Upper lobe of left lung (tissue), 6 donors: Measurements from ENCODE around the gene ATP6V0A1. TPM values are rescaled to one million over a fixed set of nuclear protein-coding genes. Genes with fewer than 3 reads are reported as not detected.
"Not testable (repeated sequence)": the region's sequence is repeated elsewhere in the genome, so short reads cannot be mapped to it uniquely, and the experiment has no call there.

Experiments
- ATAC-seq, 2 donors: fragments of 200-7000 bp; cut with Tn5 transposase; one replicate each; pipeline ENCODE4 v1.9.1; 2022; ENCODE audit warnings: mild to moderate bottlenecking in 2 of 2, moderate library complexity in 2 of 2; ENCODE audit not compliant: low FRiP score in 2 of 2
- DNase-seq, 2 donors: peaks; one replicate each; pipeline ENCODE4 v3.0.0-alpha.2; 2019 to 2020
- H3K27ac ChIP-seq, 4 donors: fragments of 200-600 bp; sonication (generic); one replicate each; pipeline ENCODE4 v1.5.1; 2016 to 2019
- H3K27me3 ChIP-seq, 4 donors: fragments of 200-600 bp; sonication (generic); one replicate each; pipeline ENCODE4 v1.5.1; 2017 to 2019
- H3K36me3 ChIP-seq, 4 donors: fragments of 200-600 bp; sonication (generic); one replicate each; pipeline ENCODE4 v1.5.1; 2016 to 2019
- H3K4me1 ChIP-seq, 4 donors: fragments of 200-600 bp; sonication (generic); one replicate each; pipeline ENCODE4 v1.5.1; 2018 to 2019
- H3K4me3 ChIP-seq, 4 donors: fragments of 200-600 bp; sonication (generic); one replicate each; pipeline ENCODE4 v1.5.1; 2017 to 2019; ENCODE audit warnings: mild to moderate bottlenecking in 2 of 4, moderate library complexity in 1 of 4
- H3K9me3 ChIP-seq, 4 donors: fragments of 200-600 bp; sonication (generic); one replicate each; pipeline ENCODE4 v1.5.1; 2018 to 2019
- CTCF ChIP-seq, 6 experiments: fragments of 450-650 bp in 4 of 6; fragments of 200-600 bp in 2 of 6; sonication (generic) in 2 of 6; IDR thresholded peaks; one replicate each; pipeline ENCODE4 v1.5.1; 2016 to 2019; ENCODE audit warnings: antibody characterized with exemption in 6 of 6
- EP300 ChIP-seq, 4 donors: sonication (generic); formaldehyde crosslinking; IDR thresholded peaks; one replicate each; pipeline ENCODE4 v1.5.1; 2017; ENCODE audit warnings: antibody characterized with exemption in 4 of 4, control low read depth in 2 of 4
- POLR2A ChIP-seq, 4 donors: fragments of 450-650 bp; IDR thresholded peaks; one replicate each; pipeline ENCODE4 v1.5.1; 2016 to 2017; ENCODE audit warnings: antibody characterized with exemption in 4 of 4, mild to moderate bottlenecking in 2 of 4
- POLR2AphosphoS5 ChIP-seq, 2 donors: sonication (generic); formaldehyde crosslinking; IDR thresholded peaks; one replicate each; pipeline ENCODE4 v1.5.1; 2017; ENCODE audit warnings: antibody characterized with exemption in 2 of 2
- WGBS, 2 donors: methylation state at CpG; one replicate each; pipeline ENCODE4 v1.1.5; 2017 to 2018; 5-methylcytosine and 5-hydroxymethylcytosine counted together
- total RNA-seq, 6 donors: library from RNA; depleted of rRNA in 4 of 6; stranded (reverse); fragments of >200 nt in 4 of 6; gene quantifications; one replicate each; pipeline versions ENCODE4 v1.1.0 to v1.2.1, GENCODE V29; 2016 to 2021
- donor health status: DM: no; HTN: no; CAD: no; lungs with moderate emphysema.
- donor health status: DM: no; HTN: yes; CAD: no; lungs with severe emphysema.

ATP6V0A1 gene
- total RNA-seq, 6 donors from 2014 or later, result 68.3 to 212 (median 118) TPM

- Histone ChIP-seq H3K4me3 (no peak overlapping the region), H3K36me3 (no peaks in the 10 kb centered on the region), H3K4me1 (peaks cover 0 to 21% (median 13%) of the 10 kb centered on the region in 4 donors), H3K27me3 (no peaks in the 10 kb centered on the region), H3K9me3 (no peaks in the 10 kb centered on the region), H3K27ac (peak overlapping the region in 3 of 4 donors; percentile 44 to 60 (median 48))
- DNase-seq (no peak), ATAC-seq (peak; percentile 73 to 96)
- 42 to 44% methylated on average over 6 of the region's 6 CpGs for WGBS, 2 donors
- TF ChIP-seq POLR2A (IDR thresholded peaks at IDR 0.05) (no peak), POLR2AphosphoS5 (IDR thresholded peaks at IDR 0.05) (peak; percentile 16 to 30)
These were observed 22.3 kb upstream of the ATP6V0A1 start for GRCh38 chr17:42436391-42436790.

- Histone ChIP-seq H3K27ac (no peak overlapping the region), H3K36me3 (no peaks in the 10 kb centered on the region), H3K4me3 (no peak overlapping the region), H3K4me1 (peaks cover 3 to 22% (median 13%) of the 10 kb centered on the region in 4 donors), H3K9me3 (no peaks in the 10 kb centered on the region), H3K27me3 (no peaks in the 10 kb centered on the region)
- no peak for TF ChIP-seq EP300 (IDR thresholded peaks at IDR 0.05)
- peak in 2 of 6 experiments; percentile 6 to 10 for TF ChIP-seq CTCF (IDR thresholded peaks at IDR 0.05)
- DNase-seq (peak in 1 of 2 donors; percentile 65), ATAC-seq (peak in 1 of 2 donors; percentile 38)
- 85 to 86% methylated on average over 9 of the region's 9 CpGs for WGBS, 2 donors
These were observed 19.8 kb upstream of the ATP6V0A1 start for GRCh38 chr17:42438600-42439567.

GRCh38 chr17:42441371-42442195 is 17.1 kb upstream of the ATP6V0A1 start:
- Histone ChIP-seq H3K9me3 (no peaks in the 10 kb centered on the region), H3K4me1 (peaks cover 3 to 20% (median 10%) of the 10 kb centered on the region in 4 donors), H3K36me3 (no peaks in the 10 kb centered on the region), H3K27me3 (no peaks in the 10 kb centered on the region), H3K27ac (no peak overlapping the region), H3K4me3 (no peak overlapping the region)
- peak in 1 of 2 donors; percentile 50 for DNase-seq
- WGBS, 2 donors, result 46% methylated on average over 7 of the region's 7 CpGs
- ATAC-seq, result no peak
- TF ChIP-seq POLR2AphosphoS5 (IDR thresholded peaks at IDR 0.05), result no peak
- no peak for TF ChIP-seq CTCF (IDR thresholded peaks at IDR 0.05)
- TF ChIP-seq EP300 (IDR thresholded peaks at IDR 0.05), result no peak
- TF ChIP-seq POLR2A (IDR thresholded peaks at IDR 0.05), result no peak

- TF ChIP-seq POLR2A (IDR thresholded peaks at IDR 0.05), result no peak
- TF ChIP-seq EP300 (IDR thresholded peaks at IDR 0.05), result no peak
- TF ChIP-seq POLR2AphosphoS5 (IDR thresholded peaks at IDR 0.05), result no peak
- TF ChIP-seq CTCF (IDR thresholded peaks at IDR 0.05), result no peak
- 40 to 45% methylated on average over 5 of the region's 5 CpGs for WGBS, 2 donors
These were observed 16.5 kb upstream of the ATP6V0A1 start for GRCh38 chr17:42442196-42442565.

GRCh38 chr17:42449176-42449575 is 9.5 kb upstream of the ATP6V0A1 start:
- WGBS, 2 donors, result 87 to 92% methylated on average over 6 to 21 of the region's 27 CpGs
- not testable (repeated sequence) for H3K27ac ChIP-seq, H3K27me3 ChIP-seq, ATAC-seq, H3K36me3 ChIP-seq, H3K4me1 ChIP-seq, H3K4me3 ChIP-seq, H3K9me3 ChIP-seq
- peak in 1 of 2 donors; percentile 59 for DNase-seq

More at GRCh38 chr17:42442196-42442565, 16.5 kb upstream of the ATP6V0A1 start:
- no peak for DNase-seq
- ATAC-seq, result no peak
- Histone ChIP-seq H3K36me3 (no peaks in the 10 kb centered on the region), H3K27ac (no peak overlapping the region), H3K27me3 (no peaks in the 10 kb centered on the region), H3K4me1 (peaks cover 3 to 15% (median 9%) of the 10 kb centered on the region in 4 donors), H3K9me3 (no peaks in the 10 kb centered on the region), H3K4me3 (no peak overlapping the region)

- H3K27ac ChIP-seq, H3K4me3 ChIP-seq, H3K27me3 ChIP-seq, H3K36me3 ChIP-seq, ATAC-seq, DNase-seq, H3K9me3 ChIP-seq: not testable (repeated sequence)
- 60% methylated on average over 1 of the region's 2 CpGs; no CpG with 5 or more reads in 1 of the 2 donors for WGBS, 2 donors
- peaks cover 0 to 11% (median 0%) of the 10 kb centered on the region in 4 donors for H3K4me1 ChIP-seq
These were observed 8.8 kb upstream of the ATP6V0A1 start for GRCh38 chr17:42449838-42450237.

- not testable (repeated sequence) for H3K36me3 ChIP-seq, H3K4me3 ChIP-seq, H3K9me3 ChIP-seq, DNase-seq, H3K27ac ChIP-seq, H3K27me3 ChIP-seq, ATAC-seq
- 78 to 81% methylated on average over 5 of the region's 5 CpGs for WGBS, 2 donors
- H3K4me1 ChIP-seq, result peaks cover 6 to 18% (median 7%) of the 10 kb centered on the region in 4 donors
These were observed 7.4 kb upstream of the ATP6V0A1 start for GRCh38 chr17:42451270-42451669.
